ENCODE measurements around the gene PRIM2. TPM values are rescaled to one million over a fixed set of nuclear protein-coding genes. Genes with fewer than 3 reads are reported as not detected.
"Not testable (repeated sequence)": the region's sequence is repeated elsewhere in the genome, so short reads cannot be mapped to it uniquely, and the experiment has no call there.

Gene PRIM2
- total RNA-seq, 1 experiment from 2014 or later, result 29.9 TPM

DNA sequence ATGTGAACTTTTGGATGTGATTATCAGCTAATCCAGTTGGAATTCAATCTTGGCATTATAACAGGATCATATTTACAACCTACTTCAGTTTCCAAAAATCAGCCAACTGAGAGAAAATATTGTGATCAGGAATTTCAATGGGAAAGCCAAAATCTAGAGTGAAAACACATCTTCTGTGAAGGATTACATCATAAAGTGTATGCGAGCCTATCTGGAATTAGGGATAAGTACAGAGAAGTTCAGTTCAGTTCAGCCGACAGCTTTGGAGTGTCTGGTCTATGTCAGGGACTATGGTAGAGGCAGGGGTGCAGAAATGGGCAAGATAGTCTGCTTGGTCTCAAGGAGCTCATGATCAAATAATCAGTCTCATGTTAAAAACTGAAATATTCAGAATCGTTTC, 12.3 kb upstream of the PRIM2 start:
- in situ Hi-C loops (cut with HindIII; ENCODE audit: low pct_unique_long_range_greater_than_20kb, low sequenced_read_pairs), result no loop called here
- DNase-seq (ENCODE audit: low read depth, low spot score), result no peak

DNA sequence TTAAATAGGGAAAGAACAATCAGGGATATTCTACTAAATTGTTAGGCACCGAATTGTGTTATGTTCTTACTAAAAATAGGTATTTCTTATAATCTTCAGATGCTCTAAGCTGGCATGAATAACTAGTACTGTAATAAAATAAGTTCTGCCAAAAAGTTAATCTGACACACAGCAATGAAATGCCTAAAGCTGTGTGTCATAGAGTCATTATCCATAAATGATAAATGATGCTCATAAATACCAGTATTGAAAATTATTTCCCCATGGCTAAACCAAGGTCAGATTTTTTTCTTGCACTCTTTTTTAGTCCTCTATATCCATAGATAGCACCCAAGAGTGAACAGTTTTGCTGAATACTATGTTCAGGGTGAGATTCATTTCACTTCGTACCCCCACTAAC, 11.7 kb upstream of the PRIM2 start:
- DNase-seq (ENCODE audit: low read depth, low spot score), result no peak
- in situ Hi-C loops (cut with HindIII; ENCODE audit: low pct_unique_long_range_greater_than_20kb, low sequenced_read_pairs), result no loop called here

DNA sequence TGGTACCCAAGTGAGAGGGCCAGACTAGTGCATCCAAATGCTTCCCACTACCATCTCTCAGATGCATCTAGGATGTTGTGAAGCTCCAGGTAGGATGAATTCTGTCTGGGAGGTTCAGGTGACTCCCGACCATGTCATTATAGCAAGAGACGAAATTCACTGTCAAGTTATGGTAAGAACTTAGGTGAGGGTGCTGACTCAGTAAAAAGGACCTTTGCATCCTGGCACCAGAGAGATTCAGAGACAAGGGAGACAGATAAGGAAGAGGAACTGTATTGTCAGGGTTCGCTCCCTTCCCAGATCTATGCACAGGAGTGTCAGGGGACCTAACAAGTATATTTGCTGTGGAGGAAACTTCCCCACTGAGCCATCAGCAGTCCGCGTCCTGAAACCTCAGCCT, 11.2 kb upstream of the PRIM2 start:
- in situ Hi-C loops (cut with HindIII; ENCODE audit: low pct_unique_long_range_greater_than_20kb, low sequenced_read_pairs), result no loop called here
- no peak for DNase-seq (ENCODE audit: low read depth, low spot score)

DNA sequence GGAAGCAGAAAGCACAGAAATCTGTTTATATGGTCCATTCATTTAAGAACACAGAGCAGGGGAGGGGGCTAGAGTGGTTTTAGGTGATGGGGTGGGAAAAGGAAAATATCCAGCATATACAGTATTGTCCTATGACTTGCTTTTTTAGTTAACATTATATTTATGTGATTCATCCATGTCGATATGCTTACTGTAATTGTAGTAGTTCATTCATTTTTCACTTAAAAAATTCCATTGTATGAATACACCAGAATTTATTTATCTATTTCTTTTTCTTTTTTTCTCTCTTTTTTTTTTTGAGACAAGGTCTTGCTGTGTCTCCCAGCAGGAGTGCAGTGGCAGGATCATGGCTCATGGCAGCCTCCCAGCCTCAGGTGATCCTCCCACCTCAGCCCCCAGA, 9.6 kb upstream of the PRIM2 start:
- in situ Hi-C loops (cut with HindIII; ENCODE audit: low pct_unique_long_range_greater_than_20kb, low sequenced_read_pairs), result no loop called here

DNA sequence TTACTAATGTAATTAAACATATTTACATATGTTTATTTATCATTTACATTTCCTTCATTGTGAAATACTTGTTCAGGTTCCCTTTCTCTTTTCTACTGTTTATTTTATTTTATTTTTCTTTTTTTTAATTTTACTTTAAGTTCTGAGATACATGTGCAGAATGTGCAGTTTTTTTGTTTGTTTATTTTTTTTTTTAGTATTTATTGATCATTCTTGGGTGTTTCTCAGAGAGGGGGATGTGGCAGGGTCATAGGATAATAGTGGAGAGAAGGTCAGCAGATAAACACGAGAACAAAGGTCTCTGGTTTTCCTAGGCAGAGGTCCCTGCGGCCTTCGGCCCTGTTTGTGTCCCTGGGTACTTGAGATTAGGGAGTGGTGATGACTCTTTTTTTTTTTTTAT, 8.7 kb upstream of the PRIM2 start:
- in situ Hi-C loops (cut with HindIII; ENCODE audit: low pct_unique_long_range_greater_than_20kb, low sequenced_read_pairs); DNase-seq (ENCODE audit: low read depth, low spot score): not testable (repeated sequence)

More for the DNA sequence above, 9.6 kb upstream of the PRIM2 start:
- no peak for DNase-seq (ENCODE audit: low read depth, low spot score)

DNA sequence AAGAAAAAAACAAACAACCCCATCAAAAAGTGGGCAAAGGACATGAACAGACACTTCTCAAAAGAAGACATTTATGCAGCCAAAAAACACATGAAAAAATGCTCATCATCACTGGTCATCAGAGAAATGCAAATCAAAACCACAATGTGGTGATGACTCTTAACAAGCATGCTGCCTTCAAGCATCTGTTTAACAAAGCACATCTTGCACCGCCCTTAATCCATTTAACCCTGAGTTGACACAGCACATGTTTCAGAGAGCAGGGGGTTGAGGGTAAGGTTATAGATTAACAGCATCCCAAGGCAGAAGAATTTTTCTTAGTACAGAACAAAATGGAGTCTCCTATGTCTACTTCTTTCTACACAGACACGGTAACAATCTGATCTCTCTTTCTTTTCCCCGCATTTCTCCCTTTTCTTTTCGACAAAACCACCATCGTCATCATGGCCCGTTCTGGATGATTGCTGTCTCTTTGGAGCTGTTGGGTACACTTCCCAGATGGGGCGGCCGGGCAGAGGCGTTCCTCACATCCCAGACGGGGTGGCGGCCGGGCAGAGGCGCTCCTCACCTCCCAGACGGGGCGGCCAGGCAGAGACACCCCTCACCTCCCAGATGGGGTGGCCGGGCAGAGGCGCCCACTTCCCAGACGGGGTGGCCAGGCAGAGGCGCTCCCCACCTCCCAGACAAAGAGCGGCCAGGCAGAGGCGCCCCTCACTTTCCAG, 7.2 kb upstream of the PRIM2 start:
- not testable (repeated sequence) for DNase-seq (ENCODE audit: low read depth, low spot score)

DNA sequence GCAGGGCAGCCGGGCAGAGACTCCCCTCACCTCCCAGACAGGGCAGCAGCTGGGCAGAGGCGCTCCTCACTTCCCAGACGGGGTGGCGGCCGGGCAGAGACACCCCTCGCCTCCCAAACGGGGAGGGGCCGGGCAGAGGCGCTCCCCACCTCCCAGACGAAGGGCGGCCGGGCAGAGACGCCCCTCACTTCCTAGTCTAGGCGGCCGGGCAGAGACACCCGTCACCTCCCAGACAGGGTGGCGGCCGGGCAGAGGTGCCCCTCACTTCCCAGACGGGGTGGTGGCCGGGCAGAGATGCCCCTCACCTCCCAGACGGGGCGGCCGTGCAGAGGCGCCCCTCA, 6.6 kb upstream of the PRIM2 start:
- in situ Hi-C loops (cut with HindIII; ENCODE audit: low pct_unique_long_range_greater_than_20kb, low sequenced_read_pairs), result no loop called here
- no peak for DNase-seq (ENCODE audit: low read depth, low spot score)

More for the DNA sequence above, 7.2 kb upstream of the PRIM2 start:
- in situ Hi-C loops (cut with HindIII; ENCODE audit: low pct_unique_long_range_greater_than_20kb, low sequenced_read_pairs), result not testable (repeated sequence)

DNA sequence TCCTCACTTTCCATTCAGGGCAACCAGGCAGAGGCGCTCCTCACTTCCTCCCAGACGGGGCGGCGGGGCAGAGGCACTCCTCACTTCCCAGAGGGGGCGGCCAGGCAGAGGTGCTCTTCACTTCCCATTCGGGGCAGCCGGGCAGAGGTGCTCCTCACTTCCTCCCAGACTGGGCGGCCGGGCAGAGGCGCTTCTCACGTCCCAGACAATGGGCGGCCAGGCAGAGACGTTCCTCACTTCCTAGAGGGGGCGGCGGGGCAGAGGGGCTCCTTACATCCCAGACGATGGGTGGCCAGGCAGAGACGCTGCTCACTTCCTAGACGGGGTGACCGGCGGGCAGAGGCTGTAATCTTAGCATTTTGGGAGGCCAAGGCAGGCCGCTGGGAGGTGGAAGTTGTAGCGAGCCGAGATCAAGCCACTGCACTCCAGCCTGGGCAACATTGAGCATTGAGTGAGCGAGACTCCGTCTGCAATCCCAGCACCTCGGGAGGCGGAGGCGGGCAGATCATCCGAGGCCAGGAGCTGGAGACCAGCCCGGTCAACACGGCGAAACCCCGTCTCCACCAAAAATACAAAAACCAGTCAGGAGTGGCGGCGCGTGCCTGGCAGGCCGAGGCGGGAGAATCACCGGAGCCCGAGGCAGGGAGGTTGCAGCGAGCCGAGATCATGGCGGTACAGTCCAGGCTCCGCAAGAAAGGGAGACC, 6.0 kb upstream of the PRIM2 start:
- in situ Hi-C loops (cut with HindIII; ENCODE audit: low pct_unique_long_range_greater_than_20kb, low sequenced_read_pairs); DNase-seq (ENCODE audit: low read depth, low spot score): not testable (repeated sequence)

DNA sequence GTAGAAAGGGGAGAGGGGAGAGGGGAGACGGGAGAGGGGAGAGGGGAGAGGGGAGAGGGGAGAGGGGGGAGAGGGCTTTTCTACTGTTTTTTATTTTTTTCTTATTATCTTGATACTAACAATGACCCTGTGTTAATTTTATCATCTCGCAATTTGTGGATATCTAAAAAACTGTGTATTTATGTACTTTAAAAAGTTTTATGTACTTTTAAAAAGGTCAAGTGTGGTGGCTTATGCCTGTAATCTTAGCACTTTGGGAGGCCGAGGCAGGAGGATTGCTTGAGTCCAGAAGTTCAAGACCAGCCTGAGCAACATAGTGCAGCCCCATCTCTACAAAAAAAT, 5.5 kb upstream of the PRIM2 start:
- no peak for DNase-seq (ENCODE audit: low read depth, low spot score)
- in situ Hi-C loops (cut with HindIII; ENCODE audit: low pct_unique_long_range_greater_than_20kb, low sequenced_read_pairs), result no loop called here

DNA sequence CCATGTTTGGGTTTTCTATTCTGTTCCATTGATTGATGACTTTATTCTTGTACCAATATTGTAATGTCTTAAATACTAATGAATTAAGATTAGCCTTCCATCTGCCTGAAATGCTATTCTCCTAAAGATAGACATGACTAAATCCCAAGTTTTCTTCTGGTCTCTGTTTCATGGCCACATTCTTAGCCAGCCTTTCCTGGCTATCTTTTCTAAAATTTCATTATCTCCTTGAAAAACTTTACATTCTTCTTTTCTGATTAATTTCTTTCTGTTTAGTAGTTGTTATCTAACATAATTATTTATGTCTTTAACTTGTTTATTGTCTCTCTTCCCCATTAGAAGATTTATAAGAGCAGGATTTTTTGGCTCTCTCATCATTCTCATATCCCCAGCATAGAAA, 4.4 kb upstream of the PRIM2 start:
- in situ Hi-C loops (cut with HindIII; ENCODE audit: low pct_unique_long_range_greater_than_20kb, low sequenced_read_pairs), result no loop called here
- DNase-seq (ENCODE audit: low read depth, low spot score), result no peak

DNA sequence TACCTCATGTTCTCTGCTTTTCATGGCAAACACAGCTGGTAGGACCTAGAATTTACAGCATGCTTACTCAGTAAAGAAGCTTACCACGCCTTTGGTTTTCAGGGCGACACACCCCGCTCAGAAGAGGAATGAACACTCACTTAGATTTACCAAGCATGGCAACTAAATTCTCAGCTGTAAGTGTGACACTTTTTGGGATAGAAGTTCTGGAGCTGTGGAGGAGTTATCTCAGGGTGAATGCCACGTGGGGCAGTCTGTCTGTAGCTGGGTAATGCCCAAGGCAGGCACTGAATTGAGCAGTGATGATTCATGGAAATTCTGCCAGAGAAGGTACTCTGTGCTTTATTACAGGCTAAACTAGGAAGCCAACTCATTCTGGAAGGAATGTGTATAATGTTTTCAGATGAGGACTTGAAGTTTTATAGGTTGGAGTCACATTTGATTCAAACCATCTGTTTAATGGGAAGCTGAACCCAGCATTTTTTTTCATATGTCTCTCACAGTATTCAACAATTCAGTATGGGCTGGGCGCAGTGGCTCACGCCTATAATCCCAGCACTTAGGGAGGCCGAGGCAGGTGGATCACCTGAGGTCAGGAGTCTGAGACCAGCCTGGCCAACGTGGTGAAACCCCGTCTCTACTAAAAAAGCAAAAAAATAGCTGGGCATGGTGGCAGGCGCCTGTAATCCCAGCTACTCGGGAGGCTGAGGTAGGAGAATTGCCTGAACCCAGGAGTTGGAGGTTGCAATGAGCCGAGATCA, 3.5 kb upstream of the PRIM2 start:
- peak; percentile 38 for DNase-seq (ENCODE audit: low read depth, low spot score)

DNA sequence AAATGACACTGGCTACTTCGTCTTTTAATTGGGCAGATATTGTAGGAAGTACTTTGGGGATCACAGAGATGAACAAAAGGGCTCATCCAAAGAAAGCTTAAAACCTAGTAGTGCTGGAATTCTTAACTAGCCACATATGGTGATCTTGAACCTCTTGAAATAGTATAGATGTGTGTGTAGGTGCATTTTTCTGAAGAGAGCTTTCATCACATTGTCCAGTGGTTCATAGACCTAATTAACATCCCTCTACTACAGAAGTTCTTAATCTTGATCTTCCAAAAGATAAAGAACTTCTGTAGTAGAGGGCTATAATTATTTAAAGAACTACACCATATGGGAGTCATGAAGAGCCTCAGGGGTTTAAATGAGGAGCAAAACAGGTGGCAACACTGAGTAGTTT, 2.3 kb upstream of the PRIM2 start:
- in situ Hi-C loops (cut with HindIII; ENCODE audit: low pct_unique_long_range_greater_than_20kb, low sequenced_read_pairs), result no loop called here
- DNase-seq (ENCODE audit: low read depth, low spot score), result no peak

More for the DNA sequence above, 3.5 kb upstream of the PRIM2 start:
- in situ Hi-C loops (cut with HindIII; ENCODE audit: low pct_unique_long_range_greater_than_20kb, low sequenced_read_pairs), result no loop called here

DNA sequence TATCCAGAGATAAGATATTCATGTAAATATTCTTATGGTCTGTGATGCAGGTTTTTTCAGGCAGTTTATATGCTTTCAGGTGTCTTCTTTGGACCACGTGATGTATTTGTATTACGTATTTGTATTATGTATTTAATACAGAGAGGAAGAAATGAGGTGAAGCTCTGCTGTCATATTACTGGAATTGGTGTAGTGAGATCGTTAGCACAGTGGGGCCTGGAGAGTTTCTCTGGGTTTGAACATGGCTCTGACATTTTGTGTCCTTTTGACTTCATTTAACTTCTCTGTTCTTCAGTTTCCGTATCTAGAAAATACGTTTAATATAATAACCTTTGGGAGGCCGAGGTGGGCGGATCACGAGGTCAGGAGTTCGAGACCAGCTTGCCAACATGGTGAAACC, 1.6 kb upstream of the PRIM2 start:
- in situ Hi-C loops (cut with HindIII; ENCODE audit: low pct_unique_long_range_greater_than_20kb, low sequenced_read_pairs), result no loop called here
- no peak for DNase-seq (ENCODE audit: low read depth, low spot score)

DNA sequence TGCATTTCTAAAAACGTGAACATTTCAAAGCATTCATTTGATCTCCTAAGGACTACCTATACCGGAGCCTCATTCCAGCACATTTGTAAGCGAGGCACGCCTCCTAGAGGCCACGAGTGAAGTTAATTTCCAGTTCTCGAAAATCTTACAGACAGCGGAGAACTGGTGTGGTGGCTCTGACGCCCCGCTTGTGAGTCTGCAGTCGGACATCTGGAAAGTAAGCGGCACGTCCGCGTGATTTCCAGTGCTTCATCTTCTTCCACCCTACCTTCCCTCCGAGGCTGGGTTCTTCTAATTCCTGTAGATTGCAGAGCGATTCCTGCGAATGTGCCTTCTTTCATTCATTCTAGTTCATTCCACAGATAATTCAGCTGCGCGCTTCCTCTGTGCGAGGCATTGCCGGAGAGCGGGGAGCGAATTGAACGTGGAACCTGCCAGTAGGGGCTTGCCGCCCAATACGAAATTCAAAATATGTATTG, 810 bp upstream of the PRIM2 start:
- in situ Hi-C loops (cut with HindIII; ENCODE audit: low pct_unique_long_range_greater_than_20kb, low sequenced_read_pairs), result no loop called here
- DNase-seq (ENCODE audit: low read depth, low spot score), result peak; percentile 92

DNA sequence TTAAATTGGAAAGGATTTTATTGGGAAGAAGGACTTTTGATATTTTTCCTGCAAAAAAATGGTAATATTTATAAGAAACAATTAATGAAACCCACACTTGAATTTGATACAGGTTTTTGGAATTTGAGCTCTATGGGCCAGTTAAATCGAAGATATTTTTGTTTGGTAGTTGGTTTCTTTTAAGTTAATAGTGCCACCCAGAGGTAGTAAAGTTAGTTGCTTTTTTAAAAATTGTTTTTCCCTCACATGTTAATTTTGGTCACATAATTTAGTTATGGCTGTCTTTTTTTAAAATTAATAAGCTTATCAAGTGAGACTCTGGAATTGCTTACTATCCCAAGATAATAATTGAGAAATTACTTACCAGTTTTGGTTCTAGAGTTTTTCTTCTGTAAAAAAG, 7.1 kb downstream of the PRIM2 start:
- in situ Hi-C loops (cut with HindIII; ENCODE audit: low pct_unique_long_range_greater_than_20kb, low sequenced_read_pairs), result no loop called here
- peak; percentile 48 for DNase-seq (ENCODE audit: low read depth, low spot score)

DNA sequence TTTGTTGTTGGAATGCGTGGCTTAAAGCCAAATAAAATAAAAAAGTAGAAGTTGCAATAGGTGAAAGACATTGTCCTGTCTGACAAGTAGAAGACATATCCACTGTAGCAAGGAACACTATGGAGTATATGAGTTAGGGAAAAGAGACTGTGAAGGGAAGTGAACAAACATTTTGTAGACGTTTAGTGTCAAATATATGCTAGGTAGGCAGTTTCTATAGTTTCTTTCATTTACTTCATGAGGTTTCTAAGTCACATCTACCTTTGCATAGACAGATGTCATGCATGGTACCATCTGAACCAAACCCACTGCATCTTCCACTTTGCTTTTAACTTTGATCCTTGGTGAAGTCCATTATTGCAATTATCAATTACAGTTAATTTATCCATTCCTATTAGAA, 9.9 kb downstream of the PRIM2 start:
- in situ Hi-C loops (cut with HindIII; ENCODE audit: low pct_unique_long_range_greater_than_20kb, low sequenced_read_pairs), result no loop called here
- no peak for DNase-seq (ENCODE audit: low read depth, low spot score)

DNA sequence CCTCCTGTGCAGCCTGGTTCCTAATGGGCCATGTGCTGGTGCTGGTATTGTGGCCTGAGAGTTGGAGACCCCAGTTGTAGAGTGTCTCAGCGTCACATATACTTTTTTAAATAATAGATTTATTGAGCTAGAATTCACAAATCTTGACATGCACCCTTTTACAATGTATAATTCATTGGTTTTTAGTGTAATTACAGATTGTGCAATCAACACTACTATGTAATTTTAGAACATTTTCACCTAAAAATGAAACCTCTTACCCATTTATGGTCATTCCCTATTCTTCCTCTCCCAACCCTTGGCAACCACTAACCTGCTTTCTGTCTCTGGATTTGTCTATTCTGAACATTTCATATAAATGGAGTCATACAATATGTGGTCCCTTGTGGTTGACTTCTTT, 10.6 kb downstream of the PRIM2 start:
- in situ Hi-C loops (cut with HindIII; ENCODE audit: low pct_unique_long_range_greater_than_20kb, low sequenced_read_pairs), result no loop called here
- no peak for DNase-seq (ENCODE audit: low read depth, low spot score)

DNA sequence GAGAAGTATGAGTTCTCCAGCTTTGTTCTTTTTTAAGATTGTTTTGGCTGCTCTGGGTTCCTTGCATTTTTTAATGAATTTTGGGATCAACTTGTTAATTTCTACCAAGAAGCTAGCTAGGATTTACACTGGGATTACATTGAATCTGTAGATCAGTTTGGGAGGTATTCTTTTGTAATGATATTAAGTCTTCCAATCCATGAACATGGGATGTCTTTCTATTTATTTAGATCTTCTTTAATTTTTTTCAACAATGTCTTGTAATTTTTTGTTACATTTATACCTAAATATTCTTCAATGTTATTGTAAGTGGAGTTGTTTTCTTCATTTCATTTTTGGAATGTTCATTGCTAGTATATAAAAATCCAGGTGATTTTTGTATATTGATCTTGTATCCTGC, 12.5 kb downstream of the PRIM2 start:
- in situ Hi-C loops (cut with HindIII; ENCODE audit: low pct_unique_long_range_greater_than_20kb, low sequenced_read_pairs), result no loop called here
- no peak for DNase-seq (ENCODE audit: low read depth, low spot score)

Measured in SK-MEL-5 (cell line).